ENCODE data around the gene BBS2. TPM values are rescaled to one million over a fixed set of nuclear protein-coding genes. Genes with fewer than 3 reads are reported as not detected.

The BBS2 gene
- total RNA-seq, 2 experiments from 2014 or later = 16.1 to 17.6 TPM

GRCh38 chr16:56559109-56559508, 39.3 kb upstream of the BBS2 start:
- ATAC-seq (no peak), DNase-seq (no peak)
- ChIA-PET POLR2A (no interaction called here), CTCF (no interaction called here)
- no peaks in the 10 kb centered on the region for H3K4me1 Mint-ChIP-seq (ENCODE audit: low read depth)
- no peak overlapping the region for H3K27ac Mint-ChIP-seq
- no peaks in the 10 kb centered on the region for H3K36me3 Mint-ChIP-seq (ENCODE audit: low read depth)
- intact Hi-C loops (cut with micrococcal nuclease) = no loop called here
- no peaks in the 10 kb centered on the region for H3K9me3 Mint-ChIP-seq
- TF ChIP-seq CTCF (IDR thresholded peaks at IDR 0.05) = no peak
- H3K4me3 Mint-ChIP-seq = no peak overlapping the region
- peaks cover 5% of the 10 kb centered on the region for H3K27me3 Mint-ChIP-seq

GRCh38 chr16:56558024-56558747, 38.4 kb upstream of the BBS2 start:
- Mint-ChIP-seq H3K4me3 (no peak overlapping the region), H3K27ac (no peak overlapping the region), H3K4me1 (ENCODE audit: low read depth) (no peaks in the 10 kb centered on the region), H3K36me3 (ENCODE audit: low read depth) (no peaks in the 10 kb centered on the region), H3K9me3 (no peaks in the 10 kb centered on the region), H3K27me3 (peaks cover 11% of the 10 kb centered on the region)
- ChIA-PET CTCF (no interaction called here), POLR2A (no interaction called here)
- intact Hi-C loops (cut with micrococcal nuclease) = no loop called here
- DNase-seq (no peak), ATAC-seq (no peak)
- no peak for TF ChIP-seq CTCF (IDR thresholded peaks at IDR 0.05)

- Mint-ChIP-seq H3K36me3 (ENCODE audit: low read depth) (no peaks in the 10 kb centered on the region), H3K27me3 (peaks cover 8% of the 10 kb centered on the region), H3K27ac (no peak overlapping the region), H3K4me1 (ENCODE audit: low read depth) (no peaks in the 10 kb centered on the region), H3K4me3 (no peak overlapping the region), H3K9me3 (no peaks in the 10 kb centered on the region)
- intact Hi-C loops (cut with micrococcal nuclease) = no loop called here
- TF ChIP-seq CTCF (IDR thresholded peaks at IDR 0.05) = no peak
- ChIA-PET CTCF (no interaction called here), POLR2A (no interaction called here)
- DNase-seq (no peak), ATAC-seq (no peak)
Measured at GRCh38 chr16:56554441-56554840, 34.6 kb upstream of the BBS2 start.

- H3K36me3 Mint-ChIP-seq (ENCODE audit: low read depth) = no peaks in the 10 kb centered on the region
- ATAC-seq (no peak), DNase-seq (no peak)
- peaks cover 9% of the 10 kb centered on the region for H3K4me1 Mint-ChIP-seq (ENCODE audit: low read depth)
- ChIA-PET CTCF (interaction anchor here (1.6 kb wide), 1 partner anchor 26 kb away, joined by 6 read pairs; no protein-coding TSS in a partner anchor), POLR2A (interaction anchor here (0.6 kb wide), 1 partner anchor 169 kb away, joined by 3 read pairs; no protein-coding TSS in a partner anchor)
- H3K9me3 Mint-ChIP-seq = no peaks in the 10 kb centered on the region
- H3K27me3 Mint-ChIP-seq = peaks cover 8% of the 10 kb centered on the region
- no peak for TF ChIP-seq CTCF (IDR thresholded peaks at IDR 0.05)
- H3K27ac Mint-ChIP-seq = no peak overlapping the region
- intact Hi-C loops (cut with micrococcal nuclease) = no loop called here
- H3K4me3 Mint-ChIP-seq = no peak overlapping the region
Measured at GRCh38 chr16:56551796-56552738, 32.2 kb upstream of the BBS2 start.
